ENCODE data around the gene LYPD3.

- TF ChIP-seq EZH2 (IDR thresholded peaks at IDR 0.05), result no peak
- TF ChIP-seq, protein P1, sequence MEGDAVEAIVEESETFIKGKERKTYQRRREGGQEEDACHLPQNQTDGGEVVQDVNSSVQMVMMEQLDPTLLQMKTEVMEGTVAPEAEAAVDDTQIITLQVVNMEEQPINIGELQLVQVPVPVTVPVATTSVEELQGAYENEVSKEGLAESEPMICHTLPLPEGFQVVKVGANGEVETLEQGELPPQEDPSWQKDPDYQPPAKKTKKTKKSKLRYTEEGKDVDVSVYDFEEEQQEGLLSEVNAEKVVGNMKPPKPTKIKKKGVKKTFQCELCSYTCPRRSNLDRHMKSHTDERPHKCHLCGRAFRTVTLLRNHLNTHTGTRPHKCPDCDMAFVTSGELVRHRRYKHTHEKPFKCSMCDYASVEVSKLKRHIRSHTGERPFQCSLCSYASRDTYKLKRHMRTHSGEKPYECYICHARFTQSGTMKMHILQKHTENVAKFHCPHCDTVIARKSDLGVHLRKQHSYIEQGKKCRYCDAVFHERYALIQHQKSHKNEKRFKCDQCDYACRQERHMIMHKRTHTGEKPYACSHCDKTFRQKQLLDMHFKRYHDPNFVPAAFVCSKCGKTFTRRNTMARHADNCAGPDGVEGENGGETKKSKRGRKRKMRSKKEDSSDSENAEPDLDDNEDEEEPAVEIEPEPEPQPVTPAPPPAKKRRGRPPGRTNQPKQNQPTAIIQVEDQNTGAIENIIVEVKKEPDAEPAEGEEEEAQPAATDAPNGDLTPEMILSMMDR (IDR thresholded peaks at IDR 0.05), result no peak
- TF ChIP-seq EZH2phosphoT487 (IDR thresholded peaks at IDR 0.05), result no peak
These were observed 39.2 kb upstream of the LYPD3 start, which contains the start of gene PHLDB3 for GRCh38 chr19:43504426-43505185.

Data from neural progenitor cell (in vitro differentiated cells).